H1 (cell line): ENCODE measurements around the gene FKBP8. TPM values are rescaled to one million over a fixed set of nuclear protein-coding genes. Genes with fewer than 3 reads are reported as not detected.

Experiments used
- CTCF ChIA-PET: fragments of 300-600 bp; sonication (Branson Sonifier 250); formaldehyde crosslinking; loops from one replicate; lab custom pipeline; 2021; ENCODE audit not compliant: partially characterized antibody; lab: Charles Lee
- POLR2A ChIA-PET: fragments of 300-600 bp; sonication (Branson Sonifier 250); formaldehyde crosslinking; loops from one replicate; lab custom pipeline; 2021; ENCODE audit warnings: inconsistent platforms; ENCODE audit not compliant: partially characterized antibody; lab: Charles Lee
- DNase-seq, 2 experiments: peaks; one replicate each; pipeline versions ENCODE4 v3.0.0 to v3.0.0-alpha.2; 2010 to 2022; ENCODE audit warnings: low spot score in 2 of 2, low read depth in 1 of 2, mixed read lengths in 1 of 2
- FAIRE-seq: peaks from 2 replicates; lab custom pipeline; 2011; peaks lifted over from hg19 to GRCh38; lab: Jason Lieb, UNC
- H2AFZ ChIP-seq: 2 replicates; pipeline ENCODE4 v1.8.1; 2012; ENCODE audit warnings: low read length, inconsistent platforms
- H2AK5ac ChIP-seq: 2 replicates; pipeline ENCODE4 v1.6.1; 2013; ENCODE audit warnings: low read depth, low read length
- H2BK120ac ChIP-seq: replicated peaks from 2 replicates; pipeline ENCODE3; 2013; ENCODE audit warnings: low read depth, low read length, inconsistent platforms
- H2BK12ac ChIP-seq: 2 replicates; pipeline ENCODE4 v1.6.1; 2013; ENCODE audit warnings: low read depth, low read length
- H2BK15ac ChIP-seq: 2 replicates; pipeline ENCODE4 v1.6.1; 2013; ENCODE audit warnings: low read length
- H2BK20ac ChIP-seq: 2 replicates; pipeline ENCODE4 v1.6.1; 2013; ENCODE audit warnings: low read length
- H2BK5ac ChIP-seq: 2 replicates; pipeline ENCODE4 v1.6.1; 2013; ENCODE audit warnings: low read depth, low read length
- H3K14ac ChIP-seq: 2 replicates; pipeline ENCODE4 v1.6.1; 2013; ENCODE audit warnings: inconsistent platforms; ENCODE audit not compliant: insufficient read length
- H3K18ac ChIP-seq: 2 replicates; pipeline ENCODE4 v1.6.1; 2013; ENCODE audit warnings: low read length; ENCODE audit errors: extremely low read depth
- H3K23ac ChIP-seq: 2 replicates; pipeline ENCODE4 v1.6.1; 2013; ENCODE audit warnings: inconsistent platforms; ENCODE audit not compliant: insufficient read length
- H3K23me2 ChIP-seq: 2 replicates; pipeline ENCODE4 v1.6.1; 2013; ENCODE audit warnings: low read depth, low read length
- H3K27ac ChIP-seq: 2 replicates; pipeline ENCODE4 v1.6.1; 2011; ENCODE audit warnings: low read depth, low read length, inconsistent platforms
- H3K27me3 ChIP-seq, 4 experiments: replicated peaks in 1 of 4; 1 replicate in 1 of 4; 2 replicates in 3 of 4; pipeline versions ENCODE4 v1.6.1 to v1.8.1; 2011 to 2013; ENCODE audit warnings: low read length in 3 of 4, mild to moderate bottlenecking in 3 of 4, inconsistent platforms in 2 of 4, mixed read lengths in 2 of 4, moderate library complexity in 1 of 4; ENCODE audit not compliant: control insufficient read depth in 3 of 4, insufficient read depth in 3 of 4; ENCODE audit errors: extremely low read depth in 1 of 4
- H3K36me3 ChIP-seq, 4 experiments: 2 replicates each; pipeline versions ENCODE4 v1.6.1 to v1.8.1; 2011 to 2013; ENCODE audit warnings: mild to moderate bottlenecking in 4 of 4, low read length in 3 of 4, moderate library complexity in 2 of 4, control low read depth in 1 of 4, inconsistent platforms in 1 of 4; ENCODE audit not compliant: insufficient read depth in 4 of 4, control insufficient read depth in 2 of 4
- H3K4ac ChIP-seq: replicated peaks from 2 replicates; pipeline ENCODE3; 2013; ENCODE audit warnings: low read length, low read depth, mixed read lengths, inconsistent platforms; ENCODE audit not compliant: insufficient read length
- H3K4me1 ChIP-seq, 4 experiments: replicated peaks in 1 of 4; 1 replicate in 1 of 4; 2 replicates in 3 of 4; pipeline versions ENCODE4 v1.6.1 to v1.8.1; 2011 to 2013; ENCODE audit warnings: low read length in 3 of 4, inconsistent platforms in 2 of 4, mixed read lengths in 1 of 4; ENCODE audit not compliant: insufficient read depth in 4 of 4, control insufficient read depth in 3 of 4
- H3K4me2 ChIP-seq, 2 experiments: 2 replicates each; pipeline versions ENCODE4 v1.6.1 to v1.8.1; 2011 to 2013; ENCODE audit warnings: low read depth in 2 of 2, low read length in 2 of 2, control low read depth in 1 of 2, inconsistent platforms in 1 of 2, mild to moderate bottlenecking in 1 of 2; ENCODE audit not compliant: insufficient read depth in 1 of 2
- H3K4me3 ChIP-seq, 4 experiments: fragments of 200-600, 300-600 bp in 1 of 4; sonication (generic), shearing (Covaris generic), sonication (Bioruptor Twin) in 1 of 4; 2 replicates each; pipeline versions ENCODE4 v1.5.1 to v1.8.1; 2011 to 2016; ENCODE audit warnings: low read length in 4 of 4, low read depth in 3 of 4, control low read depth in 2 of 4, inconsistent platforms in 2 of 4, mild to moderate bottlenecking in 2 of 4, mixed read lengths in 1 of 4, moderate library complexity in 1 of 4; ENCODE audit not compliant: insufficient read depth in 2 of 4; ENCODE audit errors: extremely low read depth in 1 of 4
- H3K56ac ChIP-seq: replicated peaks from 2 replicates; pipeline ENCODE3; 2013; ENCODE audit warnings: low read depth, mild to moderate bottlenecking, mixed read lengths, low read length, inconsistent platforms; ENCODE audit not compliant: insufficient read length
- H3K79me1 ChIP-seq: 2 replicates; pipeline ENCODE4 v1.6.1; 2013; ENCODE audit warnings: low read depth, low read length, control low read depth
- H3K79me2 ChIP-seq, 2 experiments: 2 replicates each; pipeline versions ENCODE4 v1.6.1 to v1.8.1; 2012 to 2013; ENCODE audit warnings: low read length in 2 of 2, mild to moderate bottlenecking in 2 of 2, inconsistent platforms in 1 of 2; ENCODE audit not compliant: insufficient read depth in 2 of 2, control insufficient read depth in 1 of 2
- H3K9ac ChIP-seq, 4 experiments: replicated peaks in 1 of 4; 1 replicate in 1 of 4; 2 replicates in 3 of 4; pipeline versions ENCODE4 v1.6.1 to v1.8.1; 2011 to 2013; ENCODE audit warnings: low read depth in 3 of 4, low read length in 3 of 4, control low read depth in 2 of 4, mild to moderate bottlenecking in 2 of 4, moderate library complexity in 2 of 4, inconsistent platforms in 1 of 4; ENCODE audit errors: extremely low read depth in 1 of 4
- H3K9me3 ChIP-seq, 2 experiments: 2 replicates each; pipeline versions ENCODE4 v1.6.1 to v1.8.1; 2012 to 2013; ENCODE audit warnings: mild to moderate bottlenecking in 2 of 2, moderate library complexity in 2 of 2, control low read depth in 1 of 2, inconsistent platforms in 1 of 2, low read depth in 1 of 2, low read length in 1 of 2, mixed read lengths in 1 of 2; ENCODE audit not compliant: insufficient read depth in 2 of 2
- H4K20me1 ChIP-seq, 2 experiments: replicated peaks in 1 of 2; 2 replicates each; pipeline versions ENCODE3 to v1.8.1; 2011 to 2013; ENCODE audit warnings: inconsistent platforms in 2 of 2, low read length in 2 of 2, mild to moderate bottlenecking in 1 of 2; ENCODE audit not compliant: insufficient read depth in 2 of 2, control insufficient read depth in 1 of 2
- H4K5ac ChIP-seq: 2 replicates; pipeline ENCODE4 v1.6.1; 2013; ENCODE audit warnings: low read length, low read depth, mixed read lengths, inconsistent platforms; ENCODE audit not compliant: insufficient read length
- H4K8ac ChIP-seq: 2 replicates; pipeline ENCODE4 v1.8.0; 2013; ENCODE audit warnings: mild to moderate bottlenecking, moderate library complexity, low read length, inconsistent platforms; ENCODE audit not compliant: insufficient read depth; ENCODE audit errors: extremely low read depth
- H4K91ac ChIP-seq: replicated peaks from 2 replicates; pipeline ENCODE3; 2013; ENCODE audit warnings: low read length, mixed read lengths, inconsistent platforms; ENCODE audit not compliant: insufficient read length
- ATF2 ChIP-seq: IDR thresholded peaks from 2 replicates; pipeline ENCODE4 v1.6.1; 2012; ENCODE audit warnings: low read length, inconsistent platforms
- CHD2 ChIP-seq: IDR thresholded peaks from 2 replicates; pipeline ENCODE4 v1.6.1; 2012; ENCODE audit warnings: low read length, improper control_type of control experiment
- CREB1 ChIP-seq: IDR thresholded peaks from 2 replicates; pipeline ENCODE4 v1.6.1; 2012; ENCODE audit warnings: inconsistent platforms
- CTCF ChIP-seq, 3 experiments: IDR thresholded peaks; 1 replicate in 2 of 3; 2 replicates in 1 of 3; pipeline versions ENCODE4 v1.5.1 to v1.6.1; 2011; ENCODE audit warnings: low read length in 3 of 3, mild to moderate bottlenecking in 3 of 3, inconsistent platforms in 2 of 3, low read depth in 1 of 3, moderate library complexity in 1 of 3; ENCODE audit not compliant: insufficient read depth in 1 of 3; ENCODE audit errors: control extremely low read depth in 1 of 3
- EP300 ChIP-seq, 2 experiments: IDR thresholded peaks; 1 replicate in 1 of 2; 2 replicates in 1 of 2; pipeline ENCODE4 v1.6.1; 2011 to 2012; ENCODE audit warnings: low read depth in 2 of 2, low read length in 2 of 2, mild to moderate bottlenecking in 2 of 2, borderline replicate concordance in 1 of 2, inconsistent platforms in 1 of 2, moderate library complexity in 1 of 2
- HDAC6 ChIP-seq: IDR thresholded peaks from one replicate; pipeline ENCODE4 v1.7.1; 2012; ENCODE audit warnings: low read depth, mild to moderate bottlenecking, inconsistent platforms, low read length, moderate library complexity
- KDM1A ChIP-seq: fragments of 200-600, 300-600 bp; sonication (generic); IDR thresholded peaks from 2 replicates; pipeline ENCODE4 v1.7.1; 2016; ENCODE audit warnings: mild to moderate bottlenecking, low read length, borderline replicate concordance
- KDM5A ChIP-seq: fragments of 200-600 bp; IDR thresholded peaks from 2 replicates; pipeline ENCODE4 v1.7.1; 2012; ENCODE audit warnings: mild to moderate bottlenecking, low read length, inconsistent platforms, mixed read lengths
- POLR2A ChIP-seq, 2 experiments: IDR thresholded peaks; 1 replicate in 1 of 2; 2 replicates in 1 of 2; pipeline ENCODE4 v1.6.1; 2011; ENCODE audit warnings: low read depth in 2 of 2, low read length in 2 of 2, mild to moderate bottlenecking in 2 of 2; ENCODE audit errors: control extremely low read depth in 1 of 2
- WGBS, 2 experiments: shearing (Covaris generic) in 1 of 2; methylation state at CpG; one replicate each; pipeline versions ENCODE4 v1.1.6 to v1.1.7; 2013 to 2015; ENCODE audit warnings: low lambda C conversion rate in 2 of 2, mixed read lengths in 2 of 2, inconsistent platforms in 1 of 2, low coverage in 1 of 2, missing lambda C conversion rate in 1 of 2; ENCODE audit not compliant: insufficient replicate concordance in 2 of 2, insufficient coverage in 1 of 2, insufficient read length in 1 of 2; ENCODE audit errors: extremely low coverage in 1 of 2, missing lambda C conversion rate in 1 of 2; 5-methylcytosine and 5-hydroxymethylcytosine counted together
- polyA plus RNA-seq, 7 experiments: library from polyadenylated mRNA; depleted of rRNA in 3 of 7; stranded (reverse) in 5 of 7; unstranded in 2 of 7; fragments of >200 nt in 5 of 7; fragments of 200-250 nt in 2 of 7; gene quantifications; 1 replicate in 5 of 7; 2 replicates in 1 of 7; 4 replicates in 1 of 7; pipeline versions ENCODE4 v1.2.1 to v1.2.3, GENCODE V29; 2011 to 2013; ENCODE audit warnings: missing spikeins in 2 of 7, mixed read lengths in 2 of 7
- total RNA-seq: library from RNA; stranded (reverse); fragmentation: NEBNext Ultra II Directional; extraction: Animal tissue kit (Norgen Biotek cat#: 25700); gene quantifications from 2 replicates; pipeline ENCODE4 v1.2.1, GENCODE V29; 2021

FKBP8 gene
- total and polyA plus RNA-seq, 2 of the 8 experiments (the other 6 are each of a cell fraction or from before 2014, with no cell fraction given), result 264 to 309 TPM

- no peak overlapping the region; the same call in 1 of the 2 replicates for H3K27ac ChIP-seq
- no peak for DNase-seq
- H3K23ac ChIP-seq, result no peak overlapping the region
- H3K9ac ChIP-seq, result no peak overlapping the region
- no peak overlapping the region for H2BK20ac ChIP-seq
- no peak overlapping the region for H2BK5ac ChIP-seq
- peaks cover 5 to 33% (median 19%) of the 10 kb centered on the region in 4 experiments; a peak in 6 of 8 replicates for H3K36me3 ChIP-seq
- H2BK15ac ChIP-seq, result no peak overlapping the region
- H3K27me3 ChIP-seq, result no peaks in the 10 kb centered on the region
- ChIA-PET CTCF (interaction anchor here (0.9 to 2.4 kb wide), 3 partner anchors 15 to 93 kb away, joined by 3 to 4 read pairs (median 3); no protein-coding TSS in a partner anchor), POLR2A (interaction anchor here (0.8 to 3.4 kb wide), 2 partner anchors 10 to 27 kb away, joined by 3 to 11 read pairs; partner anchors contain the start of genes REX1BD and UBA52)
- H3K79me2 ChIP-seq, result peaks cover 0 to 23% of the 10 kb centered on the region in 2 experiments; a peak in 3 of 4 replicates
- no peak overlapping the region for H3K14ac ChIP-seq
- no peak overlapping the region for H2BK120ac ChIP-seq
- H3K4me3 ChIP-seq, result no peak overlapping the region
- no peak overlapping the region for H3K18ac ChIP-seq
- FAIRE-seq, result no peak
- 96% methylated on average over 14 of the region's 14 CpGs; no CpG with 5 or more reads in 1 of the 2 experiments for WGBS, 2 experiments
- no peak overlapping the region for H2AK5ac ChIP-seq
- H4K20me1 ChIP-seq, result peaks cover 0 to 10% of the 10 kb centered on the region in 2 experiments
- H3K4ac ChIP-seq, result no peak overlapping the region
- no peak overlapping the region for H2BK12ac ChIP-seq
- H4K8ac ChIP-seq, result no peak overlapping the region
- no peaks in the 10 kb centered on the region; a peak in 1 of 7 replicates for H3K4me1 ChIP-seq
- no peak overlapping the region for H3K56ac ChIP-seq
- no peak overlapping the region for H2AFZ ChIP-seq
- peaks cover 4% of the 10 kb centered on the region for H3K79me1 ChIP-seq
- no peak overlapping the region for H4K91ac ChIP-seq
- H3K23me2 ChIP-seq, result no peaks in the 10 kb centered on the region; the same call in 1 of the 2 replicates
- H3K9me3 ChIP-seq, result no peaks in the 10 kb centered on the region
- H3K4me2 ChIP-seq, result no peak overlapping the region
- no peak overlapping the region for H4K5ac ChIP-seq
- no peak for TF ChIP-seq CTCF (IDR thresholded peaks at IDR 0.05; ENCODE audit: control extremely low read depth in 1 of 3, insufficient read depth in 1 of 3, low read depth in 1 of 3, low read length in 3 of 3)
- TF ChIP-seq CREB1, result no peak
- no peak for TF ChIP-seq HDAC6
- TF ChIP-seq KDM5A, result no peak
- TF ChIP-seq KDM1A, result no peak
- TF ChIP-seq CHD2, result no peak
- no peak for TF ChIP-seq ATF2
- no peak for TF ChIP-seq POLR2A (IDR thresholded peaks at IDR 0.05; ENCODE audit: control extremely low read depth in 1 of 2, low read depth in 2 of 2, low read length in 2 of 2)
- no peak for TF ChIP-seq EP300 (IDR thresholded peaks at IDR 0.05; ENCODE audit: borderline replicate concordance in 1 of 2, low read depth in 2 of 2, low read length in 2 of 2)
Observed at GRCh38 chr19:18562086-18562485, 18.7 kb upstream of the FKBP8 start.
